SK-N-SH treated with all-trans-retinoic acid at 6 μM for 48 hours (cell line): ENCODE data around the gene RNPS1.

Experiments used
- ATAC-seq: fragments of 200-7000 bp; cut with Tn5 transposase; 3 replicates; pipeline ENCODE4 v1.9.1; 2020; ENCODE audit warnings: mild to moderate bottlenecking, moderate library complexity
- ARNTL ChIP-seq: fragments of 450-650 bp; formaldehyde crosslinking; IDR thresholded peaks from 2 replicates; pipeline ENCODE4 v1.5.0; 2020; ENCODE audit warnings: low read depth, mild to moderate bottlenecking, moderate library complexity, borderline replicate concordance
- BACH2 ChIP-seq: fragments of 250-450 bp; sonication (Bioruptor Pico); IDR thresholded peaks from 2 replicates; pipeline ENCODE4 v1.9.0; 2021; ENCODE audit warnings: mild to moderate bottlenecking, borderline replicate concordance
- CSDC2 ChIP-seq: fragments of 250-450 bp; sonication (Bioruptor Pico); IDR thresholded peaks from 2 replicates; pipeline ENCODE4 v1.5.0; 2020; ENCODE audit warnings: mild to moderate bottlenecking, moderate library complexity
- ESRRG ChIP-seq: fragments of 250-450 bp; sonication (Bioruptor Pico); IDR thresholded peaks from 2 replicates; pipeline ENCODE4 v1.6.1; 2021; ENCODE audit warnings: mild to moderate bottlenecking
- GLIS3 ChIP-seq: fragments of 250-450 bp; sonication (Bioruptor Pico); IDR thresholded peaks from 2 replicates; pipeline ENCODE4 v1.5.0; 2020; ENCODE audit warnings: mild to moderate bottlenecking, moderate library complexity
- ISL1 ChIP-seq: fragments of 250-450 bp; sonication (Bioruptor Pico); IDR thresholded peaks from 2 replicates; pipeline ENCODE4 v2.1.2; 2022; ENCODE audit warnings: mild to moderate bottlenecking, moderate library complexity
- OSR1 ChIP-seq: fragments of 250-450 bp; sonication (Bioruptor Pico); IDR thresholded peaks from 2 replicates; pipeline ENCODE4 v1.8.0; 2022; ENCODE audit warnings: moderate library complexity, mild to moderate bottlenecking, inconsistent platforms
- PPARA ChIP-seq: fragments of 250-450 bp; sonication (Bioruptor Pico); IDR thresholded peaks from 2 replicates; pipeline ENCODE4 v1.5.0; 2020; ENCODE audit warnings: mild to moderate bottlenecking, borderline replicate concordance
- SNAI2 ChIP-seq: fragments of 250-450 bp; sonication (Bioruptor Pico); IDR thresholded peaks from 2 replicates; pipeline ENCODE4 v1.5.0; 2020; ENCODE audit warnings: mild to moderate bottlenecking, moderate library complexity
- TCF4 ChIP-seq: fragments of 250-450 bp; sonication (Bioruptor Pico); IDR thresholded peaks from 2 replicates; pipeline ENCODE4 v1.8.0; 2021; ENCODE audit warnings: mild to moderate bottlenecking, moderate library complexity, borderline replicate concordance
- TOX ChIP-seq: fragments of 250-450 bp; sonication (Bioruptor Pico); IDR thresholded peaks from 2 replicates; pipeline ENCODE4 v1.8.0; 2021; ENCODE audit warnings: mild to moderate bottlenecking, moderate library complexity, borderline replicate concordance
- ZC3H10 ChIP-seq: fragments of 250-450 bp; sonication (Bioruptor Pico); IDR thresholded peaks from 2 replicates; pipeline ENCODE4 v1.5.1; 2021; ENCODE audit warnings: mild to moderate bottlenecking, moderate library complexity
- ZFP3 ChIP-seq: fragments of 250-450 bp; sonication (Bioruptor Pico); IDR thresholded peaks from 2 replicates; pipeline ENCODE4 v1.5.0; 2020; ENCODE audit warnings: mild to moderate bottlenecking, moderate library complexity
- ZFP30 ChIP-seq: fragments of 450-650 bp; formaldehyde crosslinking; IDR thresholded peaks from 2 replicates; pipeline ENCODE4 v1.5.0; 2022; ENCODE audit warnings: mild to moderate bottlenecking, moderate library complexity
- ZNF565 ChIP-seq: fragments of 450-650 bp; formaldehyde crosslinking; conservative IDR thresholded peaks from 2 replicates; pipeline ENCODE4 v1.5.0; 2020; ENCODE audit warnings: low read depth, mild to moderate bottlenecking, moderate library complexity
- ZNF70 ChIP-seq: fragments of 450-650 bp; formaldehyde crosslinking; IDR thresholded peaks from 2 replicates; pipeline ENCODE4 v1.5.0; 2020; ENCODE audit warnings: mild to moderate bottlenecking, moderate library complexity
- ZNF8 ChIP-seq: fragments of 450-650 bp; formaldehyde crosslinking; IDR thresholded peaks from 2 replicates; pipeline ENCODE4 v1.5.0; 2020; ENCODE audit warnings: mild to moderate bottlenecking, moderate library complexity
- TF ChIP-seq, protein P1 (sequence below): fragments of 250-450 bp; sonication (Bioruptor Pico); IDR thresholded peaks from 2 replicates; pipeline ENCODE4 v1.5.0; 2020; ENCODE audit warnings: mild to moderate bottlenecking, moderate library complexity
- TF ChIP-seq, protein P2 (sequence below): fragments of 250-450 bp; sonication (Bioruptor Pico); IDR thresholded peaks from 2 replicates; pipeline ENCODE4 v1.5.1; 2020; ENCODE audit warnings: low read depth, mild to moderate bottlenecking, moderate library complexity
- TF ChIP-seq, protein P3 (sequence below): fragments of 250-450 bp; sonication (Bioruptor Pico); IDR thresholded peaks from 2 replicates; pipeline ENCODE4 v1.5.1; 2021; ENCODE audit warnings: mild to moderate bottlenecking, moderate library complexity
- TF ChIP-seq, protein P4 (sequence below): fragments of 250-450 bp; sonication (Bioruptor Pico); IDR thresholded peaks from 2 replicates; pipeline ENCODE4 v1.8.0; 2020; ENCODE audit warnings: mild to moderate bottlenecking, moderate library complexity, borderline replicate concordance

The RNPS1 gene

DNA sequence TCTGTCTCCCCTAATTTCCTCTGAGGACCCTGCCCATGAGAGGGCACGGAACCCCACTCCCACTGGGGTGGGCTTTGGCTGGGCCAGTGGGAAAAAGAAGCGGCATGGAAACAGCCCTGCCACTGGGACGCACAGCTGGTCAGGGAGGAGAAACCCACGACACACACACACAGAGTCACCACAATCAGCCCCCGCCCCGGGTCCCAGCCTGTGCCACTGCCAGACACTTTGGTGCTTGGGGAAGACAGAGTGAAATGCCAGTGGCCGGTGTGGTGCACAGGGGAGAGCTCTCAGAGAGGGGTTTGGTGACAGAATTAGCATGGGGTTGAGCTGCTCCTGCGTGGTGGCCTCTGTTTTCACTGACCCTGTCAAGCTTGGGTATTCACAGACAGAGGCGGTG lies 30.7 kb upstream of the RNPS1 start:
- ATAC-seq = no peak
- TF ChIP-seq, protein P1, sequence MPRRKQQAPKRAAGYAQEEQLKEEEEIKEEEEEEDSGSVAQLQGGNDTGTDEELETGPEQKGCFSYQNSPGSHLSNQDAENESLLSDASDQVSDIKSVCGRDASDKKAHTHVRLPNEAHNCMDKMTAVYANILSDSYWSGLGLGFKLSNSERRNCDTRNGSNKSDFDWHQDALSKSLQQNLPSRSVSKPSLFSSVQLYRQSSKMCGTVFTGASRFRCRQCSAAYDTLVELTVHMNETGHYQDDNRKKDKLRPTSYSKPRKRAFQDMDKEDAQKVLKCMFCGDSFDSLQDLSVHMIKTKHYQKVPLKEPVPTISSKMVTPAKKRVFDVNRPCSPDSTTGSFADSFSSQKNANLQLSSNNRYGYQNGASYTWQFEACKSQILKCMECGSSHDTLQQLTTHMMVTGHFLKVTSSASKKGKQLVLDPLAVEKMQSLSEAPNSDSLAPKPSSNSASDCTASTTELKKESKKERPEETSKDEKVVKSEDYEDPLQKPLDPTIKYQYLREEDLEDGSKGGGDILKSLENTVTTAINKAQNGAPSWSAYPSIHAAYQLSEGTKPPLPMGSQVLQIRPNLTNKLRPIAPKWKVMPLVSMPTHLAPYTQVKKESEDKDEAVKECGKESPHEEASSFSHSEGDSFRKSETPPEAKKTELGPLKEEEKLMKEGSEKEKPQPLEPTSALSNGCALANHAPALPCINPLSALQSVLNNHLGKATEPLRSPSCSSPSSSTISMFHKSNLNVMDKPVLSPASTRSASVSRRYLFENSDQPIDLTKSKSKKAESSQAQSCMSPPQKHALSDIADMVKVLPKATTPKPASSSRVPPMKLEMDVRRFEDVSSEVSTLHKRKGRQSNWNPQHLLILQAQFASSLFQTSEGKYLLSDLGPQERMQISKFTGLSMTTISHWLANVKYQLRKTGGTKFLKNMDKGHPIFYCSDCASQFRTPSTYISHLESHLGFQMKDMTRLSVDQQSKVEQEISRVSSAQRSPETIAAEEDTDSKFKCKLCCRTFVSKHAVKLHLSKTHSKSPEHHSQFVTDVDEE (CRISPR knock-in tag) = no peak
- TF ChIP-seq ZNF70 (CRISPR knock-in tag) = no peak

DNA sequence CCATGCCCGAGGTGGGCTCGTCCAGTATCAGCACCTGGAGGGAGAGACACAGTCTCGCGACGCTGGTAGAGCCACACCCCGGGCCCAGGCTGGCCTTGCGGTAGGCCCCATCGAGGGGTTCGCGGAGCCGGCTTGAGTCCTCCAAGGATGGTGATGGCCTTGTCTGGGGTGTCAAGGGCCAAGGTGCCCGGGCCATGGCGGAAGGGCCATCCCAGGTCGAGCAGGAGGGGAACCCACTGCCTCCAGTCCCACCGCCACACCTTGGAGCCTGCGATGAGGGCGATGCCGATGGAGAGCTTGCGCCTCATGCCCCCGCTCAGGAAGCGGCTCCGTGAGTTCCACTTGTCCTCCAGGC lies 29.6 kb upstream of the RNPS1 start:
- ATAC-seq = no peak
- no peak for TF ChIP-seq GLIS3
- TF ChIP-seq, protein P1 (CRISPR knock-in tag) = no peak
- TF ChIP-seq, protein P2, sequence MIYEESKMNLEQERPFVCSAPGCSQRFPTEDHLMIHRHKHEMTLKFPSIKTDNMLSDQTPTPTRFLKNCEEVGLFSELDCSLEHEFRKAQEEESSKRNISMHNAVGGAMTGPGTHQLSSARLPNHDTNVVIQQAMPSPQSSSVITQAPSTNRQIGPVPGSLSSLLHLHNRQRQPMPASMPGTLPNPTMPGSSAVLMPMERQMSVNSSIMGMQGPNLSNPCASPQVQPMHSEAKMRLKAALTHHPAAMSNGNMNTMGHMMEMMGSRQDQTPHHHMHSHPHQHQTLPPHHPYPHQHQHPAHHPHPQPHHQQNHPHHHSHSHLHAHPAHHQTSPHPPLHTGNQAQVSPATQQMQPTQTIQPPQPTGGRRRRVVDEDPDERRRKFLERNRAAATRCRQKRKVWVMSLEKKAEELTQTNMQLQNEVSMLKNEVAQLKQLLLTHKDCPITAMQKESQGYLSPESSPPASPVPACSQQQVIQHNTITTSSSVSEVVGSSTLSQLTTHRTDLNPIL (CRISPR knock-in tag) = no peak
- no peak for TF ChIP-seq ZFP30 (CRISPR knock-in tag)
- no peak for TF ChIP-seq TCF4 (CRISPR knock-in tag)
- TF ChIP-seq, protein P3, sequence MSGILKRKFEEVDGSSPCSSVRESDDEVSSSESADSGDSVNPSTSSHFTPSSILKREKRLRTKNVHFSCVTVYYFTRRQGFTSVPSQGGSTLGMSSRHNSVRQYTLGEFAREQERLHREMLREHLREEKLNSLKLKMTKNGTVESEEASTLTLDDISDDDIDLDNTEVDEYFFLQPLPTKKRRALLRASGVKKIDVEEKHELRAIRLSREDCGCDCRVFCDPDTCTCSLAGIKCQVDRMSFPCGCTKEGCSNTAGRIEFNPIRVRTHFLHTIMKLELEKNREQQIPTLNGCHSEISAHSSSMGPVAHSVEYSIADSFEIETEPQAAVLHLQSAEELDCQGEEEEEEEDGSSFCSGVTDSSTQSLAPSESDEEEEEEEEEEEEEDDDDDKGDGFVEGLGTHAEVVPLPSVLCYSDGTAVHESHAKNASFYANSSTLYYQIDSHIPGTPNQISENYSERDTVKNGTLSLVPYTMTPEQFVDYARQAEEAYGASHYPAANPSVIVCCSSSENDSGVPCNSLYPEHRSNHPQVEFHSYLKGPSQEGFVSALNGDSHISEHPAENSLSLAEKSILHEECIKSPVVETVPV (CRISPR knock-in tag) = no peak
- TF ChIP-seq ZC3H10 (CRISPR knock-in tag) = no peak
- no peak for TF ChIP-seq CSDC2 (CRISPR knock-in tag)
- no peak for TF ChIP-seq ZNF8 (CRISPR knock-in tag)
- no peak for TF ChIP-seq BACH2 (CRISPR knock-in tag)
- TF ChIP-seq OSR1 (CRISPR knock-in tag) = no peak
- no peak for TF ChIP-seq ZNF70 (CRISPR knock-in tag)
- no peak for TF ChIP-seq ISL1 (CRISPR knock-in tag)
- TF ChIP-seq SNAI2 = no peak
- no peak for TF ChIP-seq ESRRG (CRISPR knock-in tag)
- TF ChIP-seq TOX (CRISPR knock-in tag) = no peak
- TF ChIP-seq, protein P4, sequence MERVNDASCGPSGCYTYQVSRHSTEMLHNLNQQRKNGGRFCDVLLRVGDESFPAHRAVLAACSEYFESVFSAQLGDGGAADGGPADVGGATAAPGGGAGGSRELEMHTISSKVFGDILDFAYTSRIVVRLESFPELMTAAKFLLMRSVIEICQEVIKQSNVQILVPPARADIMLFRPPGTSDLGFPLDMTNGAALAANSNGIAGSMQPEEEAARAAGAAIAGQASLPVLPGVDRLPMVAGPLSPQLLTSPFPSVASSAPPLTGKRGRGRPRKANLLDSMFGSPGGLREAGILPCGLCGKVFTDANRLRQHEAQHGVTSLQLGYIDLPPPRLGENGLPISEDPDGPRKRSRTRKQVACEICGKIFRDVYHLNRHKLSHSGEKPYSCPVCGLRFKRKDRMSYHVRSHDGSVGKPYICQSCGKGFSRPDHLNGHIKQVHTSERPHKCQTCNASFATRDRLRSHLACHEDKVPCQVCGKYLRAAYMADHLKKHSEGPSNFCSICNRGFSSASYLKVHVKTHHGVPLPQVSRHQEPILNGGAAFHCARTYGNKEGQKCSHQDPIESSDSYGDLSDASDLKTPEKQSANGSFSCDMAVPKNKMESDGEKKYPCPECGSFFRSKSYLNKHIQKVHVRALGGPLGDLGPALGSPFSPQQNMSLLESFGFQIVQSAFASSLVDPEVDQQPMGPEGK (CRISPR knock-in tag) = no peak
- TF ChIP-seq ZFP3 = no peak
- no peak for TF ChIP-seq ZNF565 (CRISPR knock-in tag)
- no peak for TF ChIP-seq ARNTL

DNA sequence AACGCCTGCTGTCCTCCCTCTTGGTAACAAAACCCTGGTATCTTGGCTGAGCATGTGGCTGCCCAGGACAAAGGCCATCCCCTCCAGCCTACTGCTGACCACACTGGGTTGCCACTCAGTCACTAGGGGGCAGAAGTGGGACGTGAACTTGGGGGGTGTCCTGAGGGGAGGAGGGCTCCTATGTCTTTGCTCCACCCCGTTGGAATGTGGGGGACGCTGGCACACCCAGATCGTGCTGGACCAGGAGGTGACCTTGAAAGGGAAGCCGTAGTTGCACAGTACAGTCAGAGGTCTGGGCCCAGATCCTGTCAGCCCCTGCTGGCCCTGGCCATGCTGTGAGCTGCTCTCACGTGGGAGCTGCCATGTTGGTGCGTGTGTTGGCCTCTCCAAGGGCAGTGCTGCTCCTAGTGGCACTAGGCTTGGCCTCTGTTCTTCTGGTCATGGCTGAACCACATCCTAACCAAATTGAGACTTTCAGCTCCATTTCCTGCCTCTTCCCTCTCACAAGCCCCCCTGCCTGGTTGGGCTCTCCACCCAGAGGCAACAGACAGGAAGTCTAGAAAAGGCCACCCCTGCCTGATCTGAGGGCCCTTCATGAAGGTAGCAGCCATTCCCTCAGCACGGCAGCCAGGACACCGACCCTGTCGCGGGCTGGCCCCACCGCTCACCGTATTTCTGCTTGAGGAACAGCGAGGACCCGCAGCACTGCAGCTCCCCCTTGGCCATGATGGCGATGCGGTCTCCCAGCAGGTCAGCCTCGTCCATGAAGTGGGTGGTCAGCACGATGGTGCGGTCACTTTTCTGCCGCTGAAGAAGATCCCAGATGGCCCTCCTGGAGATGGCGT lies 29.0 kb upstream of the RNPS1 start:
- peak; percentile 88 for ATAC-seq
- no peak for TF ChIP-seq PPARA (CRISPR knock-in tag)
